D721Med (cell line): Measurements from ENCODE around the gene RAB5B.

ENCODE experiments used
- DNase-seq: peaks from one replicate; pipeline ENCODE4 v3.0.0; 2011; ENCODE audit warnings: low spot score; ENCODE audit not compliant: insufficient read length
- FAIRE-seq: peaks from 2 replicates; lab custom pipeline; 2011; peaks lifted over from hg19 to GRCh38; lab: Jason Lieb, UNC
- CTCF ChIP-seq: IDR thresholded peaks from 2 replicates; pipeline ENCODE4 v1.5.1; 2012; ENCODE audit warnings: mild to moderate bottlenecking, control low read depth; ENCODE audit not compliant: insufficient read depth; ENCODE audit errors: missing control alignments

RAB5B gene

GRCh38 chr12:55929306-55929791 is 44.5 kb upstream of the RAB5B start:
- no peak for TF ChIP-seq CTCF
- FAIRE-seq: no peak

GRCh38 chr12:55930771-55931316 is 43.0 kb upstream of the RAB5B start, which contains the start of gene DGKA:
Gene DGKA (plus strand): TSS chr12:55931162. CDS start chr12:55936504, 5,342 bp downstream.
- FAIRE-seq (no peak), DNase-seq (no peak)
- TF ChIP-seq CTCF: peak; percentile 63

More at GRCh38 chr12:55929306-55929791, 44.5 kb upstream of the RAB5B start:
- DNase-seq: no peak

- DNase-seq: no peak
Observed at GRCh38 chr12:55931317-55931779, 42.5 kb upstream of the RAB5B start.

GRCh38 chr12:55931780-55932550 is 41.9 kb upstream of the RAB5B start:
- FAIRE-seq (no peak), DNase-seq (peak; percentile 54)
- TF ChIP-seq CTCF: no peak

More at GRCh38 chr12:55931317-55931779, 42.5 kb upstream of the RAB5B start:
- no peak for TF ChIP-seq CTCF
- no peak for FAIRE-seq

- TF ChIP-seq CTCF: no peak
- DNase-seq (no peak), FAIRE-seq (no peak)
Observed at GRCh38 chr12:55932551-55932910, 41.3 kb upstream of the RAB5B start.

- no peak for TF ChIP-seq CTCF
- no peak for FAIRE-seq
- no peak for DNase-seq
Observed at GRCh38 chr12:55933169-55933798, 40.6 kb upstream of the RAB5B start.
